DMS 273 (cell line): ENCODE data around the gene KIF11.

ENCODE experiments used
- DNase-seq: peaks from one replicate; lab custom pipeline; 2025; ENCODE audit not compliant: unreplicated experiment; lab: John Stamatoyannopoulos, UW

KIF11 gene

DNA sequence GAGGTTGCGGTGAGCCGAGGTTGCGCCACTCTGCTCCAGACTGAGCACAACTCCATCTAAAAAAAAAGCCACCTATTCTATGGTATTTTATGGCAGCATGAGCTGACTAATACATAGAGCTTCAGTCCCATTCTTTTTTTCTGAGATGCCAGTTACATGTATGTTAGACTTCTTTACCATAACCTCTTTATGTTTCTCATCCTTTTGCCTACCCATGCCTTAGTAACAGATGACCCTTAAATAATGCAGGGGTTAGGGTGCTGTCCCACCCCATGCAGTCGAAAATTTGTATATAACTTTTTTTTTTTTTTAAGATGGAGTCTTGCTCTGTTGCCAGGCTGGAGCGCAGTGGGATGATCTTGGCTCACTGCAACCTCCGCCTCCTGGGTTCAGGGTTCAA, 74.1 kb downstream of the KIF11 start:
- no peak for DNase-seq

DNA sequence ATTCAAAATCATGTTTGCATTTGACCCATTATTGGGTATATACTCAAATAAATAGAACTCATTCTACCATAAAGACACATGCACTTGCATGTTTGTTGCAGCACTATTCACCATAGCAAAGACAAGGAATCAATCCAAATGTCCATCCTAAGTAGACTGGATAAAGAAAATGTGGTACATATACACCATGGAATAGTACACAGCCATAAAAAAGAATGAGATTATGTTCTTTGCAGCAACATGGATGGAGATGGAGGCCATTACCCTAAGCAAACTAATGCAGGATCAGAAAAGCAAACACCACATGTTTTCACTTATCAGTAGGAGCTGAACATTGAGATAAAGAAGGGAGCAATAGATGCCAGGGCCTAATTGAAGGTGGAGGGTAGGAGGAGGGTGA, 84.8 kb downstream of the KIF11 start:
- DNase-seq, result no peak

DNA sequence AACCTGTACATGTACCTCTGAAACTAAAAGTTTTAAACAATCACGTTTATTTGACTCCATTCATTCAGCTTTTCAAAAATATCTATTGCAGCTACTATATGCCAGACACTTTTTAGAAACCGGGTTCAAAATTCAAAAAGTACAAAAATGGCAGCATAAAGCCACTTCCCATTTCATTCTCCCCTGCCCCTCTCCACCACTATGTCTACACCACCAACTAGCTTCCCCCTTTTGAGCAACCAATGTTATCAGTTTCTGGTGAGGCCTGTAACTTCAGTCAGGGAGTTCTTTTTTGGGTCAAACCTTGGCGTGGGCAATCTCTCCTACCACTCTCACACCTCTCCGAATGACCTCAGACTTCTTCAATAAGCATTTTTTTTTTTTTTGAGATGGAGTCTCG, 85.3 kb downstream of the KIF11 start:
- no peak for DNase-seq

DNA sequence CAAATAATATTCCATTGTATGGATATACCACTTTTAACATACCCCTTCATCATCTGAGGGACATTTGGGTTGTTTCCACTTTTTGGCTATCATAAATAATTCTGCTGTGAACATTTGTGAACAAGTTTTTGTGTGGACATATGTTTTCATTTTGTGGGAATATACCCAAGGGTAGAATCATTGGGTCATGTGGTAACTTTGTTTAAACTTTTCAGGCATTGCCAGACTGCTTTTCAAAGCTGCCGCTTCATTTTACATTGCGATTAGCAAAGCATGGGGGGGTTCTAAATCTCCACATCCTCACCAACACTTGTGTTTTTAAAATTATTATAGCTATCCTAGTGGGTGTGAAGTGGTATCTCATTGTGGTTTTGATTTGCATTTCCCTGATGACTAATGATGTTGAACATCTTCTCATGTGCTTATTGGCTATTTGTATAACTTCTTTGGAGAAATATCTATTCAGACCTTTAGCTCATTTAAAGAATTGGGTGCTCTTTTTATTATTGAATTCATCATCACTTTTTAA, 88.4 kb downstream of the KIF11 start:
- no peak for DNase-seq

DNA sequence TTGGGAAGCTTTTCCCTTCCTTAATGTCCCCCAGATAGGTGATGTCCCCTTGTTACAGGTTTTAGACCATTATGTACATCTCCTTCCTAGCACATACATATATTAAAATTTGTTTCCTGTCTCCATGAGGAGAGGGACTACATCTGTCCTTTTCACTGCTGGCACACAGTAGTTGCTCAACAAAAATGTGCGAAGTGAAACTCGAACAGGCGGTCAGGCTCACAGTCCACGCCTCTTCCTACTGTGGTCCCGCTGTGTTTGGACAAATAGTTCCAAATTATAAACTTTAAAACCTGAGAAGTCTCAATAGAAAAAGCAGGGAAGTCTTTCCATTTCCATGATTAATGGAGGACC, 95.6 kb downstream of the KIF11 start:
- no peak for DNase-seq

DNA sequence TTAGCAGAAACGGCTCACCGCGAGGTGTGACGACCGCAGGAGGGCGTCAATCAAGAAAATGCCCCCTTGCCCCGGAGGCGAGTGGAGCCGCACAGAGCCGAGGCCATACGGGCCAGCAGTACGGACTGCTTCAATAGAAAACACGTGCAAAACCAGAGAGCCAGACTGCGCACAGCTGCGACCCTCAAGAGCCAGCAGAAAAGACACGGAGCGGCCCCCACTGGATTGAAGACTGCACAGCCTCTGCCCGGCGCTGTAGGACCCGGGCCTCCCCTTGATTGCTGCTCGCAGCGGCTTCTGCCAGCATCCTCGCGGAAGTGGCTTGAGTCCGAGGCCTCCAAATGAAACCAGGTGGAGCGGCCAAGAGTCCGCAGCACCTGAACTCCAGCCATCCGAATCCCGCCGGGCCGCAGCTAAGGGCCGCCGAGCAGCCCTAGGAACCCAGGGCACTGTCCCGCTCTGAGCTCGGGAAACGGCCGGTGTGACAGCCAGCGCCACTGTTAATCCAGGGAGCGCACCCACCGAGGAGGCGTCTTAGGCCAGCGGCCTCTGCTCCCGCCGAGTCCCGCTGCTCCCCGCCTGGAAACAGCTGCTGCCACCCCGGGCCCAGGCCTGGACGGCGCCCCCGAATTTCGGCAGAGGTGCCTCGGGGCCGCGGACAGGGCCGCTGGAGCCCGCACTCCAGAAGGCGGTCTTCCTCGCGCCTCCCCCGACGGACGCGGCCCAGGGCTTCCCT, 96.2 kb downstream of the KIF11 start:
- DNase-seq, result peak; percentile 53

DNA sequence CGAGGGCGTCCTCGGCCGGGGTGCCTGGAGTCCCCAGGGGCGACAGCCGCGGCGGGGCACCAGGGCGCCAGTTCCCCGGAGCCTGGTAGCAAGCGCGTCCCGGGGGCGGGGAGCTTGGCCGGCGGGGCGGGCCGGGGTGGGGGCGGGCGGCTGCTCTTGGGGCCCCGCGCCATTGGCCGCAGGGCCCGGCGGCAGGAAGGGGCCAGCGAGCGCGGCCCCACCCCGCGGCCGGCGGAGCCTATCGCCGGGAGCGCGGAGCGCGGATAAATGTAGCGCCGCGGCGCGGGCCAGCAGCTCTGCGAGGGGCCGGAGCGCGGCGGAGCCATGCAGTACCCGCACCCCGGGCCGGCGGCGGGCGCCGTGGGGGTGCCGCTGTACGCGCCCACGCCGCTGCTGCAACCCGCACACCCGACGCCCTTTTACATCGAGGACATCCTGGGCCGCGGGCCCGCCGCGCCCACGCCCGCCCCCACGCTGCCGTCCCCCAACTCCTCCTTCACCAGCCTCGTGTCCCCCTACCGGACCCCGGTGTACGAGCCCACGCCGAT, 96.8 kb downstream of the KIF11 start, which contains the start of gene HHEX:
Gene HHEX (plus strand): TSS at position 293 of the 548 bp plus-strand sequence. CDS start 32 bp downstream, at position 325.
- peak; percentile 86 for DNase-seq

DNA sequence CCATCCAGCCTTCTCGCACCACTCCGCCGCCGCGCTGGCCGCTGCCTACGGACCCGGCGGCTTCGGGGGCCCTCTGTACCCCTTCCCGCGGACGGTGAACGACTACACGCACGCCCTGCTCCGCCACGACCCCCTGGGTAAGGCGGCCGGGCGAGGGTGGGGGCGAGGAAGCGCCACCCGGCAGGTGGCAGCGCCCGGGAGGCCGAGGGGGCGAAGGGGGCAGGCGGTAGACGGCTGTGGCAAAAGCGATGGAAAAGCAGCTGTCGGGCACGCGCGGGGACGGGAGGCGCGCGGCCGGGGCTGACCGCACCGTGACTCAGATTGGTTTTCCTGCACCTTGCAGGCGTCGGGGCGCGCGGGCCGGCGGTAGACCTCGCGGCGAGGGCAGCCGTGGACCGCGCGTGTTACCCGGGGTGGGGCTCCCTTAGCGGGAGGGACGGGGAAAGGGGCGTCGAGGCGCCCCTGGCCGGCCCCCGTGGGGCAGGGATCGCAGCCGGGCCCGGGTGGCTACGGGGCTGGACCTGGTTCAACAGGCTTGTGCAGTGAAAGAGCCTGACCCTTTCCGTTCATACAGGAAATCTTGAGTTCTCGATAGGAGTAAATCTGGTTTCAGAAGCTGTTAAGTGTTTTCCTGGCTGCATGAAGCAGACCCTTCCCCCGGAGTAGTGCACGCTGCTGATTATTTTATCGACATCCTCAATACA, 97.4 kb downstream of the KIF11 start:
- DNase-seq, result peak; percentile 56

DNA sequence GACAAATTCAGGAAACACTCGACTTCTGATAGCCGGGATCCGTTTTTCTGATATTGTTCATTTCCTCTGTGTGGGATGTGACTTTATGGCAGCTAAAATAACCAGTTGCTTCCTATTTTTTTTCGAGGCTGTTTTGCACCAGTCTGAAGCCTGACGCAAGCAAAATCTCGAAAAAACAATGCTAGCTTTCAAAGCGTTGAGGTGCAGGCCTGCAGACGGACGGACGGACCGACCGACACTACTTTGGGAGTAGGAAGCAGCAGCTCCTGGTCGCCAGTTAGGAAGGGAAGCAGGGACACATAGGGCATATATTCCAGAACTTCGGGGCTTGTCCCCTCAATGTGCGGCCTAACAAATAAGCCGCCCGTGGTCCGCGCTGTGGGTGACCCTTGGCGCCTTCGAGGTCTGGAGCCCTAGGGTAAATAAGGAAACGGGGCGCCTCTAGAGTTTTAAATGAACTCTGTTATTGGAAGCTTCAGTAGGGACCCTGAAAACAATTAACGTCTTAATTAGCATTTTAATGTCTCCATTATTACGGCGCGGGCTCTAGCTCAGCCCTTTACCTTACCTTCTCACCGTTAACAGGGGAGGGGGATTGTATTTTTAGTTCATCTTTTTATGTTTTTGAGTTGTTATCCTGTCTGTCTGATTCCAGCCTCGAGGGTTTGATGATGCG, 98.1 kb downstream of the KIF11 start:
- DNase-seq, result no peak

DNA sequence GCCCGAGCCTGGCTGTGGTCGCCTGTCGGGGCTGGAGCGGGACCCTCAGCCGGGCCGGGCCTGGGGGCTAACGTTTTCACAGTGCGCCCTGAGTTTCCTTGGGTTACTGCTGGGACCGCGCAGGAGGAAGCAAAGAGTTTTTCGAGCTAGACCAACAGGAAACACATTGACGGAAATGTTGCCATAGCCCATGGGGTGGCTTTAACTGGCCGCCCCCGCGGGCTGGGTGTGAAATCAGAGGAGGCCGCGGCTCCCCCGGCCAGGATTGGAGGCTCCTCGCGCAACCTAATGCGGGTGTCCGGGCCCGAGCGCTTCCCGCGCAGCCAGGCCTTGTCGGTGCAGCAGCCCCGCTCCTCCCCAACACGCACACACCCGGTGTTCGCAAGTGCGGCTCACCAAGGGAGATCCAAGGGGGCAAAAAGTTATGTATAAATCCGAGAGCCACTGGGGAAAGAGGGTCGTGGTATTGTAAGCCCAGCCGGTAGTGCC, 98.7 kb downstream of the KIF11 start:
- DNase-seq, result no peak

DNA sequence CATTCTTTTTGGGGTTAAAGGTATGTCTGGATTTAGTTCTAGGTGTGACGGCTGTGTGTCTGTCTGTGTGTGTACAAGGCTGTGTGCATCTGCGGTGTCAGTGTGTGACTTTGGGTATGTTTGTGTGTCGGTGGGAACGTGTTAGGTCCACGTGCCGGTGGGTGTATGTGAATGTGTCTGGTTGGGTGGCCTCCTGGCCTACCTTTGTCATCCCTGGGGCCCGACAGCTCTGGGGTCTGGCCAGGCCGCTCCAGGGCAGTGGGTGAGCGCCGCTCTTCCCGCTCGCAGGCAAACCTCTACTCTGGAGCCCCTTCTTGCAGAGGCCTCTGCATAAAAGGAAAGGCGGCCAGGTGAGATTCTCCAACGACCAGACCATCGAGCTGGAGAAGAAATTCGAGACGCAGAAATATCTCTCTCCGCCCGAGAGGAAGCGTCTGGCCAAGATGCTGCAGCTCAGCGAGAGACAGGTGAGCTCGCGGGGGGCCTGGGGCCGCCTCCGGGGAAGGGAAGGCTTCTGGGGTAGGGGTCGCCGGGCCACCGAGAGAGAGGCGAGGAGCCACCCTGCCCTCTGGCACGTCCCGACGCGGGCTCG, 99.2 kb downstream of the KIF11 start:
- DNase-seq, result no peak

DNA sequence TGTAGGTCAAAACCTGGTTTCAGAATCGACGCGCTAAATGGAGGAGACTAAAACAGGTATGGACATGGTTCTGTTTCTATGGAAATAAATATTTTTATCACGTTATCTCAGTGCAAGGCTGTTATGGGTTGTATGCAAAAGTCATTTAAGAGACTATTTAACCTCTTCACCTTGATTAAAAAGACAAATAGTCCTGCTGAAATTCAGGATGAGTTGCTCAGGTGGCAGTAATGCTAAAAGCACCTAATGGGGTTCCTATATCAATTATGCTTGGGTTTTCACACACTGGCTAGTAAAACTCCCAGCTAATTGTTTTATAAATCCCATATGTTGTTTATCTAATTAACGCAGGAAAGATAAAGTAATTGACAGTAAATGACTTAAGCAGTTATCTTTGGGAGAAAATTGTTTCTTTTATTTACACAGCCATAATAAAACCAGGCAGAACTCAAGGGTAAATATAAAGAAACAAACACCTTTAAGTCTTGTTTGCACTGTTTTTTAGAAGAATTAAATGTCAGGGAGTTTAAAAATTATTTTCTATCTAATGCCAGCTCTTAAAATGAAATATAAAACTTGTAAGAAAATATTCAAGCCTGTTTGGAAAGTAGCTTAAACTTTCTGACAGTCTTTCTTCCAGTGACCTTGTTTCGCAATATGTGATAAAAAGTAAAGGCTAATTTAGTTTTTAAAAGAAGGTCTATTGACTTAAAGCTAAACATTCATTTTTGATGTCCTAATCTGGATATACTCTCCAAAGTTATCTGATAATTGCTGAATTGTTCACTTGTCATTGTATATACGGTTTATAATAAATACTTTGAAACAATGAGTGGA, 100.0 kb downstream of the KIF11 start:
- DNase-seq, result no peak

DNA sequence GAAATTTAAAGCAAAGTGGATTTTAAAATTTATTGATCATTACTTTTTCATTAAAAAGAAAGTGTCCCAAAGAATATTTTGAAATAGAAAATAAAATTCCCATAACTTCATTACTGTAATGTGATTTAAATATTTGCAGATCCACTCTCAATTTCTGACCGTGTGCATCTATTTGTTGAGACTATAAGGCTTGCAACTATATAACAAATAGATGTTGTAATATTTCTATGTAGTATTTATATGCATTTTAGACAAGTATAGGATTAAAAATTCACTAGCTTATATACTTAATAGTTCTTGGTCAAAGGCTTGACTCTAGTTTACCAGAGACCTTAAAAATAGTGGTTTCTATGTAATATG, 100.6 kb downstream of the KIF11 start:
- no peak for DNase-seq

DNA sequence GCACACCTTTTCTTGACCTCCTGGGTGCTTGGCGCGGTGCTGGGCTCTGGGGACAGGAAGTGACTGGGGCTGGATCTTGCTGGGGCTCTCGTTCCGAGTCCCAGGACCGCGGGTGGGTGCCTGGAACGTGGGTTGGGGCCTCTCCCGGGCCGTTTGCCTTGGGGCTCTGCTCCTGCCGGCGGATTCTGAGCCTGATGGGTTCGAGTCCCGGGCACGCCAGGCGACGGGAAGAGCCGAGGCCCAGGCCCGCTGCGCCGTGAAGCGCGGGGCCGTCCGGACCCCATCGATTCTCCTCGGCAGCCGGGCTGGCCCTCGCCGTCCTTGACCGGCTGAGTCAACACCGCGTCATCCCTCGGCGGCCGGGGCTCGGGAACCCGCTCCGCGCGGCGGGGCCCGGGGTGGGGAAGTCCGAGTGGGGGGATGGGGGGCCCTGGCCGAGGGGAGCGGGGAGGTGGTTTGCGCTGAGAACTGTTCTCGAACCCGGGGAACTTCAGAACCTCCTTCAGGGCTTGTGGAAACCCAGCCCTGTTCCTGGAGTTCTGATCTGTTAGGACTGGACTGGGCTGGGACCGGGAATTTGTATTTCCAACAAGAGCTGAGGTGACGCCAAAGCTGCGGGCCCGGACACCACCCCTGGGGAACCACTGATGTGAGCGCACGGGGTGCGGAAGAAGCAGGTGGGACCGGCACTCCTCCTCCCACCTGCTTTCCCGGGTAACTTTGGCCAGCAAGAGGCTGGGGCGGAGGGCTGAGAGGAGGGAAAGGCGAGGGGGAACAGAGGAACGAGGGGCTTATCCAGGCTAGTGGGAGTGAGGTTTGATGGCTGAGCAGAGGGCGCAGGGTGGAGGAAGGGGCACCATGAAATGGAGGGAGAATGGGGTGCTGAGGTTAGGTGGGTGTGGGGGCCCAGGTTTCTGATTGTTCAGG, 103.0 kb downstream of the KIF11 start:
- no peak for DNase-seq

DNA sequence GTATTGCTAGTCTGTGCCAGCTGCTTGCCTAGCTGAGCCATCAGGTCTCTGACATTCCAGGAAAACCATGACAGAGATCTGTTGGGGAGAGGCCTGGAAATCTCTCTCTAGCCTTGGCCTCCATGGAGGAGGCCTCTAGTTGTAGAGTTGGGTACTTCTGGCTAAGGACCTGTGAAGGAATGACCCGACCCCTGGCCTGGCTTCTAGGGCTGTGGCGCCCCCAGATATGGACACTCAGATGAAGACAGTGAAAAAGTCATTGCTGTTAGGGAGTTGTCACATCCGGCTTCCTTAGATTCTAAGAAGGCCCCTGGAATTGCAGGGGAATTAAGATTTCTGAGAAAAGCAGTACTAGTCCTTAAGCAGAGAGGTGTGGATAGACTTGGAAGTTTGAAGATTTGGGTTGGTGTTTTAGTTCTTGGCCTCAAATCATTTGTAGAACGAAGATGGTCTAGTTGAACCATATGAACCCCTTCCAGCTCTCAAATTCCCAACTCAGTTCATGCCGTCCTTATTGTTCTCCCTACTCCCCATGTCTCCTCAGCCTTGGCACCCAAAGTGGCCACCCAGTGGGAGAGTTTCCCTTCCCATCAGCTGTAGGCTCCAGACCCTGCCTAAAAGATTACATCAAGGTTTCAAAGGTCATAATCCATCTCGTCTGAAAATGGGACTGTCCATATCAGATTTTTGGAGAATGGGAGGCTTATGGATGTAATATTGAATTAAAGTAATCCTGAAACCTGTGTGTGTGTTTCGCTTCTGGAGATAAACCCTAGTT, 103.9 kb downstream of the KIF11 start:
- no peak for DNase-seq

DNA sequence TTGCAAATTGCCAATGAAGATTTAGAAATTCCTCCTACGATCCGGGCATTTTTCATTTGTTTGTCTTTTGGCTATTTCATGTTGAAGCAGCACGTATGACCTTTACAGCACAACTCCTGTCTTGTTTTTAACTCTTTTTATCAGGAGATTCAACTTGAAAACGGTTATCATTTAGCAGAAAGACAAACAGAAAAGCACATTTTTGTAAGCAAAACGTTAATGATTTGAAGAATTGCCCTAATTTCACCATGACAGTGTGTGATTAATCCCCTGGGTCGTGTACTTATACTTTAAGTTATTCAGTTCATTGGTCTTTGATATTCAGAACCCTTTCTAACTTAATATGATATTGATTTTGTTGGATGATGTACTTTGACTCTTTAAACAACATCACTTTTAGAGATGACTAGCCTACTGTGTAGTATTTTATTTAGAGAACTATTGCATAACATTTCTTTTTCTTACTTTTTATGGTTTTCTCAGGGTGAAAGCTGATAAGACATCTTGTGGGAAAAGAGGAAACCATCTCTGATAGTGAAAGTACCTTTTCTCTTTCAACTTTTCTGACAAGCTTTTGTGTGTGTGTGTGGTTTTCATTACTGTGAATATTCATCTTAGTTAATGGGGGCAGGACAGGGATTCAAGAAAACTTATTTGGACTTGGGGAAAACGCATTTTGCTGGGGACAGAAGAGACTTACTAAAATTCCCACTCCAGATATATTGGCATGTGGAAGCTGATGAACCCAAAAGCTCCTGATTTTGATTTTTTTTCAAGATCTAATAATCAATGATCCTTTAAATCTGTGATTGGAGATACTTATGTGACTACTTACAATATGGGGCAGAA, 105.0 kb downstream of the KIF11 start:
- no peak for DNase-seq

DNA sequence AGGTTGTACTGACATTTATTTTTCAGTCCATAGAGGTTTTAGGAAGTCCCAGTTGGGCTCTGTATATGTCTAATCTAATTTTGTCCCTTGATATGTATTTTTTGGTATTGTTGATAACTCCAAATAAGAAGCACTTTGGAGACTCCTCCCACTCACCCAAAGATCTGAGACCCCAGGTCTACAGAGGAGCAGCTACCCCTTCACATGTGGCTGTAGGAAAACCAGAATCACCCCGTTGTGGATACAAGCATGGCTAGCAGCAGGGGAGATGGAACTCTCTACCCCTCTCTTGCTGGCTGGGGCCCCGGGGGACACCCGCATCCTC, 106.2 kb downstream of the KIF11 start:
- DNase-seq, result no peak
